Stimulated activated CD4-positive, alpha-beta T cell treated with anti-CD3 and anti-CD28 coated beads, Interleukin-4, amount 100 ng/mL, for 24 hours (primary cell): ENCODE results near the gene FNDC11.
"Not testable (repeated sequence)": the region's sequence is repeated elsewhere in the genome, so short reads cannot be mapped to it uniquely, and the experiment has no call there.

Experiments
- DNase-seq: peaks from one replicate; pipeline ENCODE4 v3.0.0-alpha.2; 2020

Gene FNDC11

DNA sequence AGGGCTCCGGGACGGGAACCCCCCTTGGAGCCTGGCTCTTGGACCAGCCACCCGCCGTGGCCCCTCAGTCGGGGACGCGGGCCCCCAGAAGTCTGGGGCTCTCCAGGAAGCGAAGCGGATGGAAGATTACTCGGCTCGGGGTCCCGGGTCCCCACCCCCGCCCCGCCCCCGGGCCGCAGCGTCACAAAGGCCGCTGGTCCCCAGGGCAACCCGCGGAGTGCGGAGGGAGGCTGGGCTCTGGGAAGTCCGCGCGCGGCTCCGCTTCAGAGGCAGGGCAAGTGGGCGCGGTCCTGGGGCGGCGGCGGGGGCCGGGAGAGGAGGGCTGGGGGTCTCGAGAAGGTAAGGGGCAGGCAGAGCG lies at the start of gene FNDC11:
Gene FNDC11, plus strand, starts transcription at position 227 of the 358 bp plus-strand sequence. CDS start 1,505 bp downstream, outside the sequence.
- peak; percentile 31 for DNase-seq

GRCh38 chr20:63504642-63505041 lies 49.3 kb upstream of the FNDC11 start:
- no peak for DNase-seq

GRCh38 chr20:63505281-63505680 lies 48.7 kb upstream of the FNDC11 start:
- no peak for DNase-seq

- DNase-seq: no peak
Measured at GRCh38 chr20:63505723-63506122, 48.2 kb upstream of the FNDC11 start.

DNA sequence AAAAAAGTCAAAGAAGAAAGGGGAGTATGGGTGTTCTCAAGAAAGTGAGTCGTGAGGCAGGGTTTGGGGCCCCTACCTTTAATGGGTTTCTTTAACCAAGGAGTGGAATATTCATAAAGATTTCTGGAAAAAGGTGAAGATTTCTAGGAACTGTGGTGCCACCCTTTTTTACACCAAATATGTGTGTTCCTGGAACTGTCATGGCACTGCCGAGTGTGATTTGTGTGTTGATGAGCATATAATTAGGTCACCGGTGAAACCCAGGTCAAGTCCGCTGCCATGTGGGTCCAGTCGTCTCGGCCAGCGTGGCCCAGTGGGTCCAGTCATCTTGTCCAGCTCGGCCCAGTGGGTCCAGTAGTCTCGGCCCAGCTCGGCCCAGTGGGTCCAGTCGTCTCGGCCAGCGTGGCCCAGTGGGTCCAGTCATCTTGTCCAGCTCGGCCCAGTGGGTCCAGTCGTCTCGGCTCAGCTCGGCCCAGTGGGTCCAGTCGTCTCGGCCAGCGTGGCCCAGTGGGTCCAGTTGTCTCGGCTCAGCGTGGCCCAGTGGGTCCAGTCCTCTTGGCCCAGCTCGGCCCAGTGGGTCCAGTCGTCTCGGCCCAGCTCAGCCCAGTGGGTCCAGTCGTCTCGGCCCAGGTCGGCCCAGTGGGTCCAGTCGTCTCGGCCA lies 46.7 kb upstream of the FNDC11 start:
- DNase-seq: no peak

DNA sequence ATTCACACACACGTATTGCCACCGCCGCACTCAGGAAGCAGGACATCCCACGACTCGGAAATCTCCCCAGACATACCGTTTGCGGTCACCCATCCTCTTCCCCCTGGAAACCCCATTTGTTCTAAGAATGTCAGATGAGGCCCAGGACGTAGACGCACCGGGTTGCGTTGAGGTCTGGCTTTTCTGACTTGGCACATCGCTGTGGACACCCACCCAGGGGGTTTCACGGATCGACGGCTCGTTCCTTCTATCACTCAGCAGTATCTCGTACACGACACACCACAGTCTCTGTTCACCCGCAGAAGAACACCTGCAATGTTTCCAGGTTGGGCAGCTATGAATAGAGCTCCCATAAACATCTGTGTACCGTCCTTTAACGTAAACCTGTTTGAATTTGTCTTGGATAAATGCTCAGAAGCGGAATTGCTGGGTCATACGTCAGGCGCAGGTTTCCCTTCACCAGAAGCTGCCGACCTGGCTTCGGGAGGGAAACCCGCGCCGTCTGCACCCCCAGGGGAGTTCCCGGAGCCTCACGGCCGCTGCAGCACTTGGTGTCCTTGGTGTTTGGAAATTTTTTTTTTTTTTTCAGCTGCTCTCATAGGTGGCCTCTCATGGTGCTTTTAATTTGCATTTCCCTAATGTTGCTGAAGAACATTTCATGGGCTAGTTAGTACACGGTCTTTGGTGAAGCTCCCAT lies 45.7 kb upstream of the FNDC11 start:
- DNase-seq: no peak

- no peak for DNase-seq
Measured at GRCh38 chr20:63509088-63509564, 44.8 kb upstream of the FNDC11 start.

GRCh38 chr20:63513207-63513606 lies 40.8 kb upstream of the FNDC11 start:
- DNase-seq: no peak

DNA sequence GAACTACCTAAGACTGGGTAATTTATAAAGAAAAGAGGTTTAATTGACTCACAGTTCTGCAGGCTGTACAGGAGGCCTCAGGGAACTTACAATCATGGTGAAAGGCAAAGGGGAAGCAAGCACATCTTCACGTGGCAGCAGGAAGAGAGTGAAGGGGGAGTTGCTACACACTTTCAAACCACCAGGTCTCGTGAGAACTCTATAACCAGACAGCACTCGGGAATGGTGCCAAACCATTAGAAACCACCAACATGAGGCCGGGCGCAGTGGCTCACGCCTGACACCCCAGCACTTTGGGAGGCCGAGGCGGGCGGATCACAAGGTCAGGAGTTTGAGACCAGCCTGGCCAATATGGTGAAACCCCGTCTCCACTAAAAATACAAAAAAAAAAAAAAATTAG lies 39.4 kb upstream of the FNDC11 start:
- not testable (repeated sequence) for DNase-seq

DNA sequence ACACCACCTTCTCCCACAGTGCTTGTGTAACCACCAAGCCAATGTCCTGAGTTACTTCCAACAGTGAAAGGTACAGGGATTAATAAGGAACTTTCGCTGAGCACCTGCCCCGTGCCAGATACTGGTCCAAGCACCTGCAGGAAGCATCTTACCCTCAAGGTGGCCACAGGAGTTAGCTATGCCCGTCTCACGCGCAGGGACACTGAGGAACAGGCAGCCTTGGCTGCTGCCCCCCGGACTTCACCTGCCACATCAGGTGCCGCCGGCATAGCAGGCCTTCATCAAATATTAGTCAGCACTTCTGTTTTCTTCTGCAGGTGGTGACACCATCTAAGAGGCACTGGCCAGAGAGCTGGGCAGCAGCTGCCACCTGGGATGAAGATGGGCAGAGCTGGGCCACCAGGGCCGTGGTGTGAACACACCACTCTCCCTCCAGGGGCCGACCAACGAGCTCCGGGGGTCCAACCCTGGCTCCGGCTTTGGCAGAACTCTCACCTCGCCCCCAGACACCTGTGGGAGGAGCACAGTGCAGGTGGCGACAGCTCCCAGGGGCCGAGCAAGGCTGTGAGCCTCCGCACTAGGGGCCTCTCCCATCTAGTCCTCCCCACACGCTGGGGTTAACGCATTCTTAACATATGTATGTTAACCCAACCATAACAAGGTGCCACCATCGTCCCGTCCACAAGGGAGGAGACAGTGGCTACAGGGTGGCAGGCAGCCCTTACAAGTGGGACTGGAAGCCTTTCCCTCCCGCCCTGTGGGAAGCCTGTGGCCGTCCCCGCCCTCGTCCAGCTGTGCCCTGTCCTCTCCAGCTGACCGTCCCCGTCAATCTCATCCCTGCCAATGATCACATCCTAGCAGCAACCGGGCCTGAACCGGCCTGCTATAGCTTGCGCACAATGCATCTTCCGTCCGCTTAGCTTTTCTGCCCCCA lies 36.3 kb upstream of the FNDC11 start:
- DNase-seq: no peak

DNA sequence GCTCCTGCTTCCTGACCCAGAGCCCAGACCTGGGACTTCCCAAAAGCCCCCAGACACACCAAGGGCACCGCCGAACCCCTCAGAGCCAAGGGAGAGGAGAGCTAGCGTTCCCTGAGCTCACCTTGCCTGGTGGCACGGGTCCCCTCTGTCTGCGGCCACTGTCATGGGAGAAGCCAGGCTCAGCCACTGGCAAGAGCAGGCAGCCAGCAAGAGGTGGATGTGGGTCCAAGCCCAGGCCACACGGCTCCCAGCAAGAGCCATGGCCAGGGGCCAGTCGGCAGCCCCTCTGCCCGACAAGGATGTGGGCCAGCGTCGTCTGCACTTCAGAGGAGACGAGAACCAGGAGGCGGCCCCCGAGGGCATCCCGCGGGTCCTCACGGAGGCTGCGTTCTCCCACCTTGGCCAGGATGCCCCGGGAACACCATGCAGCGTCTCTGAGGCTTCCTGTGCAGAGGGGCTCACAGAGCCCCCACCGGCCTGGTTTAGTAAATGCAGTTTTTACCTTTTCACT lies 35.6 kb upstream of the FNDC11 start:
- no peak for DNase-seq

- no peak for DNase-seq
Measured at GRCh38 chr20:63518946-63519667, 34.9 kb upstream of the FNDC11 start.

GRCh38 chr20:63519668-63520503 lies 34.1 kb upstream of the FNDC11 start:
- DNase-seq: peak; percentile 54

- DNase-seq: peak; percentile 81
Measured at GRCh38 chr20:63520504-63520933, 33.4 kb upstream of the FNDC11 start, which contains the start of gene PPDPF. Gene PPDPF (plus strand): TSS chr20:63520765. CDS start chr20:63521309, 544 bp downstream.

- DNase-seq: peak; percentile 75
Measured at GRCh38 chr20:63520934-63521601, 32.9 kb upstream of the FNDC11 start.

DNA sequence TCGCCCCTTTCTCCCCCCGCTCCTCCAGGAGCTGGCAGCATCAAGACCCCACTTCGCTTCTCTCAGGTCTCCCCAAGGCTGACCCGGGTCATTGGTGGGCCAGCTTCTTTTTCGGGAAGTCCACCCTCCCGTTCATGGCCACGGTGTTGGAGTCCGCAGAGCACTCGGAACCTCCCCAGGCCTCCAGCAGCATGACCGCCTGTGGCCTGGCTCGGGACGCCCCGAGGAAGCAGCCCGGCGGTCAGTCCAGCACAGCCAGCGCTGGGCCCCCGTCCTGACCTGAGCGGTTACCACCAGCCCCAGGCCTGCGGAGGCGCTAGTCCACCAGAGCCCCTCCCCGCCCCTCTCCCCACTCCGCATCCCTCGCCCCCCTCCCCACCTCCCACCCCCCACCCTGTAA lies 32.4 kb upstream of the FNDC11 start:
- DNase-seq: no peak

DNA sequence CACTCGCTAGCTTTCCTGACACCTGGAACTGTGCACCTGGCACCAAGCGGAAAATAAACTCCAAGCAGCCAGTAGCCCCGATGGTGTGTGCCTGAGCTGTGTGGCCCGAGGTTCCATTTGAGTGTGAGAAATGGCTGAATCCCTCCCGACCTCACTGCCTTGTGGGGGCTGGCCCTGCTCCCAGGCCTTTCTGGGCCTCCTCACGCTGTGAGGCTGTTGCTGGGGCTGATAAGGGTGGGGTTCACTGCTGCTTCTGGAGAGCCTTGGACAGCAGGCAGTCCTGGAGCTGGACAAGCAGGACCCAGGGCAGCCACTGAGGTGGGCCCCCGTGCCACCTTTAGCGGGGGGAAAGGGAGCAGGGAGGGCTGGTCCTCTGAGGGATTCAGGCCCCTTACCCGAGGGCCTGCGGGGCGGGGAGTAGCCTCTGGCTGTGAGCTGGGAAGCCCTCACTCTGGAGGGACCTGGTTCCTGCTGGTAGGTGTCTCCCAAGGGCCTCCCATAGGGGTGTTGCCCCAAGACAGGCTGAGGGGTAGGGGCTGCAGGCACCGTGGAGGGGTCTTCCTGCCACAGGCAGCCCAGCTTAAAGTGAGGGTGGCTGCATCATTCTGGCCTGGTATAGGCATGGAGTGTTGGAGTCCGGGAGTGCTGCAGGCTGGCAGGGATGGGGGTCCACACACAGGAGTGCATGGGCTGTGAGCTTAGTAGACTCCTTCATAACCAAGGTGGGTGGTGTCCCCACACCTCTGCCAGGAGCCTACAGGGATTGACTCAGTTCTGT lies 31.7 kb upstream of the FNDC11 start:
- no peak for DNase-seq

- no peak for DNase-seq
Measured at GRCh38 chr20:63522981-63523611, 30.9 kb upstream of the FNDC11 start.

GRCh38 chr20:63525185-63525584 lies 28.8 kb upstream of the FNDC11 start:
- DNase-seq: no peak
